ENCODE results near the gene ASNSD1. TPM values are rescaled to one million over a fixed set of nuclear protein-coding genes. Genes with fewer than 3 reads are reported as not detected.

The ASNSD1 gene
- total RNA-seq, 1 donor from 2014 or later: 39.9 TPM

DNA sequence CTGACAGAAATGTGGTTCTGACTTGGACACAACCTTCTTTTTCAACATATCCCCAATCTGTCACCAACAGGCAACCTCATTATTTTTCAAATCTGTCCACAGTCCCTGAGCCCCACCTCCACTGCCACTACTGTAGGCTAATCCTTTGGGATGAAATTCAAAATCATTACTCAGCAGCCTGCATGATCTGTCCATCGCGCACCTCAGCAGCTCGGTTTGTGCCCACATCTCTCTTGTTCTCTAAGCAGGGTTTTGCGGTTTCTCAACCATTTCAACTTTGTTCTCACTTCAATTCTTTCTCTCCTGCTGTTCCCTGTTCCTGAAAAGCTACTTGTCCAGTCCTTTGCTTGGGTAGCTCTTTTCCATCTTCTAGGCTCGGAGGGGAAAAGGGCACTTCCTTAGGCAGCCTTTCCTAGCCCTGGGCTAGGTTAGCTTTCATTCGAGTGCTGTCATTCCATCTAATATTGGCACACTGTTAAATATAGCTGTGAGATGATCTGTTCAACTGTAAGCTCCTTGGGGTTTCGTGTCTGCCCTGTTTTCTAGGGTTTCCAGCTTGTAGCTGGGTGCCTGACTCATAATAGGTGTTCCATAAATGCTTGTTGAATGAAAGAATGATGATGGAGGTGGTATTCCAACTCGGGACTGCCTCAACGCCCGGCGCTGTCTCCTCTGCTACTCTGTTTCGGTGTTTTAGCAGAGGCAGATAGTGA is 12.6 kb downstream of the ASNSD1 start:
- Histone ChIP-seq H3K27me3 (ENCODE audit: control insufficient read depth, insufficient read depth, low read length) (no peaks in the 10 kb centered on the region), H3K4me3 (ENCODE audit: low read depth, low read length) (peak overlapping the region; percentile 79), H3K36me3 (ENCODE audit: control insufficient read depth, insufficient read depth, low read length) (no peaks in the 10 kb centered on the region)
- TF ChIP-seq, protein P1, sequence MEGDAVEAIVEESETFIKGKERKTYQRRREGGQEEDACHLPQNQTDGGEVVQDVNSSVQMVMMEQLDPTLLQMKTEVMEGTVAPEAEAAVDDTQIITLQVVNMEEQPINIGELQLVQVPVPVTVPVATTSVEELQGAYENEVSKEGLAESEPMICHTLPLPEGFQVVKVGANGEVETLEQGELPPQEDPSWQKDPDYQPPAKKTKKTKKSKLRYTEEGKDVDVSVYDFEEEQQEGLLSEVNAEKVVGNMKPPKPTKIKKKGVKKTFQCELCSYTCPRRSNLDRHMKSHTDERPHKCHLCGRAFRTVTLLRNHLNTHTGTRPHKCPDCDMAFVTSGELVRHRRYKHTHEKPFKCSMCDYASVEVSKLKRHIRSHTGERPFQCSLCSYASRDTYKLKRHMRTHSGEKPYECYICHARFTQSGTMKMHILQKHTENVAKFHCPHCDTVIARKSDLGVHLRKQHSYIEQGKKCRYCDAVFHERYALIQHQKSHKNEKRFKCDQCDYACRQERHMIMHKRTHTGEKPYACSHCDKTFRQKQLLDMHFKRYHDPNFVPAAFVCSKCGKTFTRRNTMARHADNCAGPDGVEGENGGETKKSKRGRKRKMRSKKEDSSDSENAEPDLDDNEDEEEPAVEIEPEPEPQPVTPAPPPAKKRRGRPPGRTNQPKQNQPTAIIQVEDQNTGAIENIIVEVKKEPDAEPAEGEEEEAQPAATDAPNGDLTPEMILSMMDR (IDR thresholded peaks at IDR 0.05; ENCODE audit: insufficient read depth, low read length, poor library complexity, severe bottlenecking): no peak
- DNase-seq (ENCODE audit: low read depth): no peak

DNA sequence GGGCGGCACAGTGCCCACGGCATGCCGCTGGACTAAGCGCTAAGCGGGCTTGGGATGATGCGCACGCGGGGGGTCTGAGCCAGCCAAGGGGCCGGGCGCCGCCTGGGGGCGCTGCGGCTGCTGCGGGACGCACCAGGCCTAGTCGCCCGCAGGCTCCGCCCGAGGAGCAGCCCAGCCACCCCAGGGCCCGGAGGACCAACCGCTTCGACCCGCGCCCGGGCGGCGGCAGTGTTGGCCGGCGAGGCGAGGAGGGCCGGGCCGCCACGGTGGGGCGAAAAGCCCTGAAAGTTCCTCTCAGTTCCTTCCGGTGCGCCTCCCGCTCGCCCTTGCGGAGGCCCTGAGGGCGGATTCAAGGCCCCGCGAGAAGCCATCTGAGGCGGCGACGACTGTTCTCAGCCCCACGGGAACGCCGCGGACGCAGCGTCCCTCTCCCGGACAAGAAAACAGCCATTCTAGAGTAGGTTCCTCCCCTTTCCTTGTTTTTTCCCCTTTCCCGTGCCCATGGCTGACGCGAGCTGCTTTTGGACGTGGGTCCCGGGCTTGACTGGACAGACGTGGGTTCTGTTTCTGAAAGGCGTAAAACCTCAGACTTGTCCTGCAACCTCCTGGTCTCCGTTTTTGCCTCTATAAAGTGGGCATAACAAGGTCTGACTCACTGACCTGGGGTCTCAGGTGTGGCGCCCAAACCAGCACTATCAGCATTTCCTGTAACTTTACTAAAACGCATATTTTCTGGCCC is 13.3 kb downstream of the ASNSD1 start, which contains the start of gene ANKAR:
Gene ANKAR (plus strand): TSS at position 297 of the 739 bp plus-strand sequence. CDS start 1,821 bp downstream, outside the sequence.
- H3K4me3 ChIP-seq (ENCODE audit: low read depth, low read length): peak within 1 kb of the TSS; percentile 79
- no peaks in the 10 kb centered on the region for H3K27me3 ChIP-seq (ENCODE audit: control insufficient read depth, insufficient read depth, low read length)
- peak; percentile 56 for DNase-seq (ENCODE audit: low read depth)
- H3K36me3 ChIP-seq (ENCODE audit: control insufficient read depth, insufficient read depth, low read length): no peaks in the 10 kb centered on the region
- TF ChIP-seq, protein P1 (IDR thresholded peaks at IDR 0.05; ENCODE audit: insufficient read depth, low read length, poor library complexity, severe bottlenecking): peak; percentile 52

DNA sequence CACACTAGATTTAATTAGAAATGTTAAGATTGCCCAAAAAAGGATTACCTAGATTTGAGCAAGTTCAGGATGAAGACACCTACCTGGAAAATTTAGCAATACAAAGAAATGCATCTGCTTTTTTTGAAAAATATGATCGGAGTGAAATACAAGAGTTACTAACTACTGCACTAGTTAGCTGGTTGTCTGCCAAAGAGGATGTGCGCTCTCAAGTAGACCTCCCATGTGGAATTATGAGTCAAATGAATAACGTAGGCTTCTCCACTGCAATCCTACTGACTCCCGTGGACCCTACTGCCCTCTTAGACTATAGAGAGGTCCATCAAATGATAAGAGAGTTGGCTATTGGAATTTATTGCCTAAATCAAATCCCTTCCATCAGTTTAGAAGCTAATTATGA is 15.2 kb downstream of the ASNSD1 start:
- Histone ChIP-seq H3K27me3 (ENCODE audit: control insufficient read depth, insufficient read depth, low read length) (no peaks in the 10 kb centered on the region), H3K4me3 (ENCODE audit: low read depth, low read length) (no peak overlapping the region), H3K36me3 (ENCODE audit: control insufficient read depth, insufficient read depth, low read length) (no peaks in the 10 kb centered on the region)
- TF ChIP-seq, protein P1 (IDR thresholded peaks at IDR 0.05; ENCODE audit: insufficient read depth, low read length, poor library complexity, severe bottlenecking): no peak
- no peak for DNase-seq (ENCODE audit: low read depth)

DNA sequence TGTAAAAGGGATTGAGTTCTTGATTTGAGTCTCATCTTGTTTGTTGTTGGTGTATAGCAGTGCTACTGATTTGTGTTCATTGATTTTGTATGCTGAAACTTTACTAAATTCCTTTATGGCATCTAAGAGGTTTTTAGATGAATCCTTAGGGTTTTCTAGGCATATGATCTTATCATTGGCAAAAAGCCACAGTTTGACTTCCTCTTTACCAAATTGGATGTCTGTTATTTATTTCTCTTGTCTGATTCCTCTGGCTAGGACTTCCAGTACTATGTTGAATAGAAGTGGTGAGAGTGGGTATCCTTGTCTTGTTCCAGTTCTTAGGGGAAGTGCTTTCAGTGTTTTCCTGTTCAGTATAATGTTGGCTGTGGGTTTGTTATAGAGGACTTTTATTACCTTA is 18.0 kb downstream of the ASNSD1 start:
- no peaks in the 10 kb centered on the region for H3K27me3 ChIP-seq (ENCODE audit: control insufficient read depth, insufficient read depth, low read length)
- H3K36me3 ChIP-seq (ENCODE audit: control insufficient read depth, insufficient read depth, low read length): no peaks in the 10 kb centered on the region
- TF ChIP-seq, protein P1 (IDR thresholded peaks at IDR 0.05; ENCODE audit: insufficient read depth, low read length, poor library complexity, severe bottlenecking): no peak

DNA sequence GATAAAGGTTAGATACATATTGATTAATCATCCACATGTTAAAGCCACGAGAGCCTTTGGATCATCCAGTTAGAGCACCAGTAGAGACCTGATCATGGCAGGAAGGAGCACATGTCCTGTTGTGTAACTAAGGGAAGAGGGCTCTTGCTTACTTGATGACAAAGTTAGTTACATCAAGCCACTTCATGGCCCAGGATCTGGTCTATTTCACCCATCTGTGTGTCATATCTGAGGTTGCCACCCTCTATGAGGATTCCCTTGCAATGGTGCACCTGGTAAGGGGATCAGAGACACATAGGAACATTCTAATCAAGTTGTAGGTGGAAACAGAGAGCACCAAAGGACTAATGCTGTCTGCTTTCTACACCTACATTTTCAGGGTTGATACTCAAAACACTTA is 19.9 kb downstream of the ASNSD1 start:
- Histone ChIP-seq H3K4me3 (ENCODE audit: low read depth, low read length) (no peak overlapping the region), H3K36me3 (ENCODE audit: control insufficient read depth, insufficient read depth, low read length) (no peaks in the 10 kb centered on the region), H3K27me3 (ENCODE audit: control insufficient read depth, insufficient read depth, low read length) (no peaks in the 10 kb centered on the region)
- no peak for DNase-seq (ENCODE audit: low read depth)
- TF ChIP-seq, protein P1 (IDR thresholded peaks at IDR 0.05; ENCODE audit: insufficient read depth, low read length, poor library complexity, severe bottlenecking): no peak

More for the DNA sequence above, 18.0 kb downstream of the ASNSD1 start:
- H3K4me3 ChIP-seq (ENCODE audit: low read depth, low read length): no peak overlapping the region
- DNase-seq (ENCODE audit: low read depth): no peak

Measured in kidney epithelial cell (primary cell).